IMR-90 (cell line): ENCODE measurements around the gene GSTP1. TPM values are rescaled to one million over a fixed set of nuclear protein-coding genes. Genes with fewer than 3 reads are reported as not detected.
A peak's percentile ranks its signal among the peaks of the same experiment; 100 is the strongest.

Source experiments
- ATAC-seq: fragments of 200-7000 bp; cut with Tn5 transposase; 2 replicates; pipeline ENCODE4 v1.9.1; 2020; ENCODE audit warnings: low read depth, mild to moderate bottlenecking, moderate library complexity
- BruUV-seq: library from RNA; stranded (reverse); fragments of 400-500 nt; replicated peaks from 2 replicates; lab custom pipeline; 2021; lab: Mats Ljungman, UMichigan
- CTCF ChIA-PET: fragments of 300-600 bp; formaldehyde crosslinking; extraction: SDS; loops from one replicate; lab custom pipeline; 2021; ENCODE audit warnings: antibody characterized with exemption; lab: Yijun Ruan, JAX
- POLR2A ChIA-PET: fragments of 300-600 bp; sonication (Branson Sonifier 250); formaldehyde crosslinking; loops from one replicate; lab custom pipeline; 2022; ENCODE audit warnings: antibody characterized with exemption; ENCODE audit not compliant: unreplicated experiment; lab: Charles Lee
- DNase-seq: peaks from one replicate; pipeline ENCODE4 v3.0.0; 2013
- H2AFZ ChIP-seq: replicated peaks from 2 replicates; pipeline ENCODE3; 2013; ENCODE audit warnings: low read length, mild to moderate bottlenecking; ENCODE audit not compliant: poor library complexity
- H2AK5ac ChIP-seq: 2 replicates; pipeline ENCODE4 v1.6.1; 2013; ENCODE audit warnings: low read depth, low read length, inconsistent platforms
- H2AK9ac ChIP-seq: replicated peaks from 2 replicates; pipeline ENCODE3; 2013; ENCODE audit warnings: mild to moderate bottlenecking, low read depth, low read length, moderate library complexity; ENCODE audit not compliant: poor library complexity
- H2BK120ac ChIP-seq: 2 replicates; pipeline ENCODE4 v1.6.1; 2013; ENCODE audit warnings: low read depth, low read length, inconsistent platforms
- H2BK15ac ChIP-seq: 3 replicates; pipeline ENCODE4 v1.6.1; 2013; ENCODE audit warnings: low read depth, low read length, inconsistent platforms
- H2BK20ac ChIP-seq: 2 replicates; pipeline ENCODE4 v1.6.1; 2013; ENCODE audit warnings: low read depth, mild to moderate bottlenecking, inconsistent platforms, low read length, moderate library complexity
- H2BK5ac ChIP-seq: 2 replicates; pipeline ENCODE4 v1.6.1; 2013; ENCODE audit warnings: mild to moderate bottlenecking, low read depth, low read length, inconsistent platforms; ENCODE audit not compliant: poor library complexity, severe bottlenecking
- H3K14ac ChIP-seq: replicated peaks from 2 replicates; pipeline ENCODE4 v1.6.1; 2013; ENCODE audit warnings: low read depth, low read length, inconsistent platforms
- H3K18ac ChIP-seq: 2 replicates; pipeline ENCODE4 v1.6.1; 2013; ENCODE audit warnings: low read depth, low read length, control low read depth
- H3K23ac ChIP-seq: 2 replicates; pipeline ENCODE4 v1.6.1; 2013; ENCODE audit warnings: low read depth, low read length, inconsistent platforms
- H3K27ac ChIP-seq: 2 replicates; pipeline ENCODE4 v1.5.1; 2013; ENCODE audit warnings: mild to moderate bottlenecking, control low read depth, low read length; ENCODE audit not compliant: insufficient read depth
- H3K27me3 ChIP-seq: 2 replicates; pipeline ENCODE4 v1.6.1; 2013; ENCODE audit warnings: low read length; ENCODE audit not compliant: control insufficient read depth, insufficient read depth
- H3K36me3 ChIP-seq: 2 replicates; pipeline ENCODE4 v1.6.1; 2013; ENCODE audit warnings: low read length, mixed read lengths; ENCODE audit not compliant: control insufficient read depth, insufficient read depth
- H3K4ac ChIP-seq: 2 replicates; pipeline ENCODE4 v1.6.1; 2013; ENCODE audit warnings: low read depth, low read length, inconsistent platforms
- H3K4me1 ChIP-seq: 2 replicates; pipeline ENCODE4 v1.6.1; 2013; ENCODE audit warnings: low read length, mixed read lengths; ENCODE audit not compliant: control insufficient read depth, insufficient read depth
- H3K4me2 ChIP-seq: 2 replicates; pipeline ENCODE4 v1.6.1; 2013; ENCODE audit warnings: low read depth, mild to moderate bottlenecking, control low read depth, low read length, moderate library complexity
- H3K4me3 ChIP-seq: 2 replicates; pipeline ENCODE4 v1.5.1; 2013; ENCODE audit warnings: low read depth, mild to moderate bottlenecking, control low read depth, low read length, moderate library complexity; ENCODE audit not compliant: insufficient read depth
- H3K56ac ChIP-seq: 2 replicates; pipeline ENCODE4 v1.6.1; 2013; ENCODE audit warnings: low read length, inconsistent platforms; ENCODE audit not compliant: insufficient read depth; ENCODE audit errors: extremely low read depth
- H3K79me1 ChIP-seq, 2 experiments: 2 replicates each; pipeline ENCODE4 v1.6.1; 2013; ENCODE audit warnings: low read length in 2 of 2, inconsistent platforms in 1 of 2, low read depth in 1 of 2
- H3K9ac ChIP-seq: 2 replicates; pipeline ENCODE4 v1.6.1; 2013; ENCODE audit warnings: low read depth, low read length, control low read depth
- H3K9me1 ChIP-seq: 2 replicates; pipeline ENCODE4 v1.6.1; 2013; ENCODE audit warnings: low read length, inconsistent platforms; ENCODE audit not compliant: insufficient read depth
- H3K9me3 ChIP-seq: 2 replicates; pipeline ENCODE4 v1.6.1; 2013; ENCODE audit warnings: low read length; ENCODE audit not compliant: control insufficient read depth, insufficient read depth
- H4K20me1 ChIP-seq: 2 replicates; pipeline ENCODE4 v1.6.1; 2013; ENCODE audit warnings: low read length, inconsistent platforms; ENCODE audit not compliant: insufficient read depth
- H4K5ac ChIP-seq: 2 replicates; pipeline ENCODE4 v1.6.1; 2013; ENCODE audit warnings: mild to moderate bottlenecking, low read depth, low read length, control low read depth
- H4K8ac ChIP-seq, 2 experiments: 2 replicates each; pipeline ENCODE4 v1.6.1; 2013; ENCODE audit warnings: low read depth in 2 of 2, low read length in 2 of 2, control low read depth in 1 of 2, inconsistent platforms in 1 of 2
- H4K91ac ChIP-seq: 2 replicates; pipeline ENCODE4 v1.6.1; 2013; ENCODE audit warnings: low read depth, low read length, inconsistent platforms; ENCODE audit not compliant: insufficient read depth
- BHLHE40 ChIP-seq: fragments of 150-350 bp; IDR thresholded peaks from 2 replicates; pipeline ENCODE4 v1.6.1; 2016; ENCODE audit warnings: mild to moderate bottlenecking, low read depth, low read length
- CTCF ChIP-seq: conservative IDR thresholded peaks from 2 replicates; pipeline ENCODE4 v1.5.1; 2012; ENCODE audit warnings: mild to moderate bottlenecking, low read depth, low read length, improper control_type of control experiment
- ELK1 ChIP-seq: fragments of 150-350 bp; IDR thresholded peaks from 2 replicates; pipeline ENCODE4 v1.6.1; 2016; ENCODE audit warnings: low read depth, mild to moderate bottlenecking, low read length, moderate library complexity, borderline replicate concordance
- MAZ ChIP-seq: IDR thresholded peaks from 2 replicates; pipeline ENCODE4 v1.6.1; 2012; ENCODE audit warnings: low read depth, mild to moderate bottlenecking, low read length, improper control_type of control experiment, moderate library complexity, borderline replicate concordance
- NFE2L2 ChIP-seq: fragments of 150-350 bp; IDR thresholded peaks from 2 replicates; pipeline ENCODE4 v1.6.1; 2016; ENCODE audit warnings: low read depth, mild to moderate bottlenecking, low read length
- POLR2A ChIP-seq: IDR thresholded peaks from 2 replicates; pipeline ENCODE4 v1.6.1; 2012; ENCODE audit warnings: mild to moderate bottlenecking, low read depth, low read length
- RAD21 ChIP-seq: IDR thresholded peaks from 2 replicates; pipeline ENCODE4 v1.6.1; 2012; ENCODE audit warnings: low read length, improper control_type of control experiment
- RCOR1 ChIP-seq: IDR thresholded peaks from 2 replicates; pipeline ENCODE4 v1.6.1; 2012; ENCODE audit warnings: mild to moderate bottlenecking, low read length, improper control_type of control experiment; ENCODE audit not compliant: insufficient replicate concordance
- RFX5 ChIP-seq: IDR thresholded peaks from 2 replicates; pipeline ENCODE4 v1.8.0; 2012; ENCODE audit warnings: low read depth, mild to moderate bottlenecking, low read length, moderate library complexity
- USF2 ChIP-seq: fragments of 150-350 bp; IDR thresholded peaks from 2 replicates; pipeline ENCODE4 v1.6.1; 2017; ENCODE audit warnings: mild to moderate bottlenecking, antibody characterized with exemption, low read length, low read depth
- WGBS, 2 experiments: methylation state at CpG; one replicate each; pipeline versions ENCODE4 v1.1.5 to v1.1.7; 2013; ENCODE audit warnings: missing lambda C conversion rate in 2 of 2; ENCODE audit not compliant: insufficient read length in 1 of 2; ENCODE audit errors: extremely low coverage in 2 of 2; 5-methylcytosine and 5-hydroxymethylcytosine counted together
- dilution Hi-C: fragments of 300-500 bp; cut with HindIII; formaldehyde crosslinking; loops from one replicate; pipeline ENCODE4 v1.14.3; 2018; ENCODE audit warnings: low sequenced_read_pairs; ENCODE audit not compliant: unreplicated experiment
- in situ Hi-C: fragments of 300-500 bp; cut with MboI; formaldehyde crosslinking; loops from 3 replicates; pipeline ENCODE4 v1.14.3; 2019; ENCODE audit warnings: low sequenced_read_pairs, inconsistent platforms, mixed read lengths
- intact Hi-C: fragments of 100-400 bp; cut with micrococcal nuclease; formaldehyde crosslinking; loops from 2 replicates; pipeline ENCODE4 v1.10.0; 2022
- polyA plus RNA-seq, 3 experiments: library from polyadenylated mRNA; depleted of rRNA; stranded (reverse); fragments of >200 nt; gene quantifications; 2 replicates each; pipeline ENCODE4 v1.2.3, GENCODE V29; 2012; ENCODE audit warnings: low replicate concordance in 1 of 3
- total RNA-seq: library from RNA; depleted of rRNA; stranded (reverse); fragments of >200 nt; gene quantifications from 2 replicates; pipeline ENCODE4 v1.2.3, GENCODE V29; 2012

GSTP1 gene
- total and polyA plus RNA-seq, 2 of the 4 experiments (the other 2 are of a cell fraction) = 947 to 1,539 TPM

- in situ Hi-C loops = no loop called here
- POLR2A ChIA-PET = no interaction called here
- H3K4me3 ChIP-seq = no peak overlapping the region
Observed at GRCh38 chr11:67631411-67631810, 47.8 kb downstream of the GSTP1 start.

More at GRCh38 chr11:67631411-67631810, 47.8 kb downstream of the GSTP1 start:
- Histone ChIP-seq H3K36me3 (no peaks in the 10 kb centered on the region), H4K91ac (no peak overlapping the region), H3K18ac (no peak overlapping the region), H3K9ac (no peak overlapping the region), H3K9me1 (peaks cover 4% of the 10 kb centered on the region; the same call in 1 of the 2 replicates), H4K8ac (no peak overlapping the region; a peak in 1 of 4 replicates), H2AK5ac (no peak overlapping the region), H3K79me1 (no peaks in the 10 kb centered on the region), H3K14ac (no peak overlapping the region), H3K4me1 (0 out of 2 replicates have a peak, but pooled peaks cover 3% of the 10 kb centered on the region), H3K56ac (no peak overlapping the region), H3K27ac (no peak overlapping the region), H2AFZ (peak overlapping the region; percentile 32), H3K4ac (no peak overlapping the region), H2BK15ac (no peak overlapping the region), H4K5ac (no peak overlapping the region), H3K4me2 (no peak overlapping the region), H2BK20ac (no peak overlapping the region), H2BK5ac (no peak overlapping the region), H3K23ac (no peak overlapping the region), H2AK9ac (peak overlapping the region; percentile 91), H4K20me1 (no peaks in the 10 kb centered on the region), H3K27me3 (peaks cover 5% of the 10 kb centered on the region; the same call in 1 of the 2 replicates), H2BK120ac (no peak overlapping the region), H3K9me3 (no peaks in the 10 kb centered on the region)
- no TSS peak for BruUV-seq
- no peak for TF ChIP-seq NFE2L2
- TF ChIP-seq RCOR1 = no peak
- TF ChIP-seq USF2 = no peak
- TF ChIP-seq MAZ = no peak
- no peak for TF ChIP-seq ELK1
- TF ChIP-seq BHLHE40 = no peak
- no peak for TF ChIP-seq RFX5
- no peak for TF ChIP-seq POLR2A
- no peak for TF ChIP-seq CTCF
- TF ChIP-seq RAD21 = no peak
- ATAC-seq (no peak), DNase-seq (no peak)
- CTCF ChIA-PET = no interaction called here
- dilution Hi-C loops (no loop called here), intact Hi-C loops (no loop called here)
- WGBS, 2 experiments = 81% methylated on average over 3 of the region's 7 CpGs; no CpG with 5 or more reads in 1 of the 2 experiments
